Thoracic aorta (tissue), 2 donors: ENCODE measurements around the gene WDR76. TPM values are rescaled to one million over a fixed set of nuclear protein-coding genes. Genes with fewer than 3 reads are reported as not detected.

Source experiments
- ATAC-seq: fragments of 150-250 bp; one replicate; pipeline ENCODE4 v1.8.0; 2017; ENCODE audit warnings: low read depth; ENCODE audit not compliant: insufficient number of reproducible peaks, low FRiP score
- DNase-seq: peaks from one replicate; pipeline ENCODE4 v3.0.0-alpha.2; 2020; ENCODE audit warnings: low spot score
- H3K27ac ChIP-seq, 2 donors: fragments of 200-600 bp; sonication (generic); 1 replicate in 1 of 2; 2 replicates in 1 of 2; pipeline ENCODE4 v1.5.1; 2016; ENCODE audit warnings: mild to moderate bottlenecking in 2 of 2, moderate library complexity in 2 of 2
- H3K27me3 ChIP-seq: fragments of 200-600 bp; sonication (generic); replicated peaks from 2 replicates; pipeline ENCODE4 v1.6.0; 2016; ENCODE audit warnings: mild to moderate bottlenecking; ENCODE audit not compliant: insufficient read depth
- H3K36me3 ChIP-seq: fragments of 200-600 bp; sonication (generic); one replicate; pipeline ENCODE4 v1.5.1; 2016
- H3K4me1 ChIP-seq, 2 donors: fragments of 200-600 bp; sonication (generic); 1 replicate in 1 of 2; 2 replicates in 1 of 2; pipeline versions ENCODE4 v1.5.1 to v1.6.0; 2016; ENCODE audit warnings: low read depth in 2 of 2, mild to moderate bottlenecking in 1 of 2; ENCODE audit not compliant: control insufficient read depth in 1 of 2
- H3K4me3 ChIP-seq: fragments of 200-600 bp; sonication (generic); 2 replicates; pipeline ENCODE4 v1.5.1; 2016; ENCODE audit warnings: mild to moderate bottlenecking
- H3K9me3 ChIP-seq: fragments of 200-600 bp; sonication (generic); 2 replicates; pipeline ENCODE4 v1.5.1; 2016
- total RNA-seq, 2 donors: library from RNA; depleted of rRNA; stranded (reverse); fragments of >200 nt; gene quantifications; one replicate each; pipeline versions ENCODE4 v1.1.0 to v1.2.3, GENCODE V29; 2016
- TF ChIP-seq, protein P1 (sequence below): fragments of 200-600 bp; sonication (generic); IDR thresholded peaks from one replicate; pipeline ENCODE4 v1.5.1; 2019; ENCODE audit warnings: antibody characterized with exemption

Gene WDR76
- total RNA-seq, 2 donors from 2014 or later: 3.8 to 6.6 TPM

- H3K27ac ChIP-seq: no peak overlapping the region
- DNase-seq (no peak), ATAC-seq (no peak)
- TF ChIP-seq, protein P1, sequence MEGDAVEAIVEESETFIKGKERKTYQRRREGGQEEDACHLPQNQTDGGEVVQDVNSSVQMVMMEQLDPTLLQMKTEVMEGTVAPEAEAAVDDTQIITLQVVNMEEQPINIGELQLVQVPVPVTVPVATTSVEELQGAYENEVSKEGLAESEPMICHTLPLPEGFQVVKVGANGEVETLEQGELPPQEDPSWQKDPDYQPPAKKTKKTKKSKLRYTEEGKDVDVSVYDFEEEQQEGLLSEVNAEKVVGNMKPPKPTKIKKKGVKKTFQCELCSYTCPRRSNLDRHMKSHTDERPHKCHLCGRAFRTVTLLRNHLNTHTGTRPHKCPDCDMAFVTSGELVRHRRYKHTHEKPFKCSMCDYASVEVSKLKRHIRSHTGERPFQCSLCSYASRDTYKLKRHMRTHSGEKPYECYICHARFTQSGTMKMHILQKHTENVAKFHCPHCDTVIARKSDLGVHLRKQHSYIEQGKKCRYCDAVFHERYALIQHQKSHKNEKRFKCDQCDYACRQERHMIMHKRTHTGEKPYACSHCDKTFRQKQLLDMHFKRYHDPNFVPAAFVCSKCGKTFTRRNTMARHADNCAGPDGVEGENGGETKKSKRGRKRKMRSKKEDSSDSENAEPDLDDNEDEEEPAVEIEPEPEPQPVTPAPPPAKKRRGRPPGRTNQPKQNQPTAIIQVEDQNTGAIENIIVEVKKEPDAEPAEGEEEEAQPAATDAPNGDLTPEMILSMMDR: no peak
- no peaks in the 10 kb centered on the region for H3K9me3 ChIP-seq
- H3K4me3 ChIP-seq: no peak overlapping the region
- no peaks in the 10 kb centered on the region for H3K27me3 ChIP-seq
- H3K4me1 ChIP-seq: no peaks in the 10 kb centered on the region
- H3K36me3 ChIP-seq: no peaks in the 10 kb centered on the region
These were observed 54.4 kb downstream of the WDR76 start for GRCh38 chr15:43881245-43881644.

- Histone ChIP-seq H3K4me3 (no peak overlapping the region), H3K27ac (no peak overlapping the region), H3K27me3 (no peaks in the 10 kb centered on the region), H3K9me3 (no peaks in the 10 kb centered on the region), H3K36me3 (no peaks in the 10 kb centered on the region), H3K4me1 (no peaks in the 10 kb centered on the region)
- DNase-seq: no peak
- no peak for ATAC-seq
- TF ChIP-seq, protein P1: no peak
These were observed 55.1 kb downstream of the WDR76 start for GRCh38 chr15:43881944-43882343.

DNA sequence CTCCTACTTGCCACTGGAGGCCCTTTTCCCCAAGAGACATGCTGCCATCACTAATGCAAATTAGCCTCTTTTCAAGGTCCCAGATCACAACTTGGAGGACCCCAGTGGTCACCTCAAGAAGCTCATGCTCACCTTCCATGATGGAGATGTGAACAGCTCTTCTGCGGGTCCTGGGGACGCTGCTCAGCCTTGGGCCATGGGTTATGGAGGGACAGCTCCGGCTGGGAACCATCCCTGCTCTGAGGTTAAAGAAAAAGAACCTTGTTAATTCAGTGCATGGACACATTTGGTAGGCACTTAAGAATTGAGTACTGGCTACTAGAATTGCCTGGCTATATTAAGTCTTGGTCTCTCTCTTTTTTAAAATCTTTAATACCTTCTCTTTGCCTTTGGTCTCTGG lies 56.8 kb downstream of the WDR76 start:
- Histone ChIP-seq H3K36me3 (no peaks in the 10 kb centered on the region), H3K27ac (no peak overlapping the region), H3K4me1 (no peaks in the 10 kb centered on the region), H3K9me3 (no peaks in the 10 kb centered on the region), H3K27me3 (no peaks in the 10 kb centered on the region), H3K4me3 (no peak overlapping the region)
- TF ChIP-seq, protein P1: no peak
- no peak for DNase-seq
- no peak for ATAC-seq

GRCh38 chr15:43886558-43886957 lies 59.8 kb downstream of the WDR76 start:
- Histone ChIP-seq H3K4me3 (no peak overlapping the region), H3K4me1 (no peaks in the 10 kb centered on the region), H3K36me3 (no peaks in the 10 kb centered on the region), H3K9me3 (no peaks in the 10 kb centered on the region), H3K27ac (no peak overlapping the region), H3K27me3 (no peaks in the 10 kb centered on the region)
- no peak for DNase-seq
- TF ChIP-seq, protein P1: no peak
- no peak for ATAC-seq

GRCh38 chr15:43887901-43888300 lies 61.1 kb downstream of the WDR76 start:
- TF ChIP-seq, protein P1: no peak
- ATAC-seq: no peak
- Histone ChIP-seq H3K27me3 (no peaks in the 10 kb centered on the region), H3K9me3 (no peaks in the 10 kb centered on the region), H3K27ac (no peak overlapping the region), H3K4me3 (no peak overlapping the region), H3K36me3 (no peaks in the 10 kb centered on the region), H3K4me1 (no peaks in the 10 kb centered on the region)
- DNase-seq: no peak
